ENCODE measurements around the gene TMEM131. TPM values are rescaled to one million over a fixed set of nuclear protein-coding genes. Genes with fewer than 3 reads are reported as not detected.

TMEM131 gene
- total RNA-seq, 1 experiment from 2014 or later, result 28.9 TPM

DNA sequence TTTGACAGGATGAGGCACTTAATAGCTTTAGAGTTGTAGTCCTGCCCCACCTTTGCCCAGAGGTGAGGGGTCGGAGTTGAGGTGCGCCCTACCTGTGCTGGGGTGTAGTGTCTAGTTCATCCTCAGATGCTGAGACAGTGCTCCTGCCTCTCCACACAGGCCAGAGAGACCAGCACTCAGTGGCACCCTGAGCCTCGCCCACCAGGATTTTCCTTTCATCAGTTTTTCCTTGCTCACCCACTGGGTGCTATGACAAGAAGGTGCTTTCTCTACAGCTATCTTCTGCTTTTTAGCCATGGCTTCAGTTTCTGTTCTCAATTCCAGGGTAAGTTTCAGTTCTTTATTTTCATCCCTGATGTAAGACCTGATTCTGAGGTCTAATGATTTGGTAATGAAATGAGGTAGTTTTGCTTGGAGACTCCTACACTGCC is 16.8 kb upstream of the TMEM131 start:
- no peak for DNase-seq (ENCODE audit: low spot score)
- Histone ChIP-seq H3K27me3 (replicated peaks; ENCODE audit: insufficient read depth, low read depth, low read length, poor library complexity) (no peaks in the 10 kb centered on the region), H3K27ac (ENCODE audit: low read depth, low read length, poor library complexity, severe bottlenecking) (no peak overlapping the region), H3K36me3 (ENCODE audit: insufficient read depth, low read length, poor library complexity, severe bottlenecking) (no peaks in the 10 kb centered on the region), H3K4me1 (ENCODE audit: insufficient read depth, low read length, poor library complexity, severe bottlenecking) (no peaks in the 10 kb centered on the region), H3K9me3 (ENCODE audit: low read depth, low read length, poor library complexity, severe bottlenecking) (no peaks in the 10 kb centered on the region), H3K4me3 (ENCODE audit: low read depth, low read length, poor library complexity, severe bottlenecking) (no peak overlapping the region)
- POLR2A ChIA-PET (ENCODE audit: low non-redundant PET), result no interaction called here
- intact Hi-C loops (cut with micrococcal nuclease; ENCODE audit: unreplicated experiment), result no loop called here
- TF ChIP-seq, protein P1, sequence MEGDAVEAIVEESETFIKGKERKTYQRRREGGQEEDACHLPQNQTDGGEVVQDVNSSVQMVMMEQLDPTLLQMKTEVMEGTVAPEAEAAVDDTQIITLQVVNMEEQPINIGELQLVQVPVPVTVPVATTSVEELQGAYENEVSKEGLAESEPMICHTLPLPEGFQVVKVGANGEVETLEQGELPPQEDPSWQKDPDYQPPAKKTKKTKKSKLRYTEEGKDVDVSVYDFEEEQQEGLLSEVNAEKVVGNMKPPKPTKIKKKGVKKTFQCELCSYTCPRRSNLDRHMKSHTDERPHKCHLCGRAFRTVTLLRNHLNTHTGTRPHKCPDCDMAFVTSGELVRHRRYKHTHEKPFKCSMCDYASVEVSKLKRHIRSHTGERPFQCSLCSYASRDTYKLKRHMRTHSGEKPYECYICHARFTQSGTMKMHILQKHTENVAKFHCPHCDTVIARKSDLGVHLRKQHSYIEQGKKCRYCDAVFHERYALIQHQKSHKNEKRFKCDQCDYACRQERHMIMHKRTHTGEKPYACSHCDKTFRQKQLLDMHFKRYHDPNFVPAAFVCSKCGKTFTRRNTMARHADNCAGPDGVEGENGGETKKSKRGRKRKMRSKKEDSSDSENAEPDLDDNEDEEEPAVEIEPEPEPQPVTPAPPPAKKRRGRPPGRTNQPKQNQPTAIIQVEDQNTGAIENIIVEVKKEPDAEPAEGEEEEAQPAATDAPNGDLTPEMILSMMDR (conservative IDR thresholded peaks at IDR 0.05; ENCODE audit: low read depth, low read length), result no peak
- no peak for TF ChIP-seq EZH2 (IDR thresholded peaks at IDR 0.05; ENCODE audit: borderline replicate concordance, low read depth, low read length, poor library complexity, severe bottlenecking)
- CTCF ChIA-PET, result no interaction called here
- BruUV-seq (replicated peaks), result no TSS peak

DNA sequence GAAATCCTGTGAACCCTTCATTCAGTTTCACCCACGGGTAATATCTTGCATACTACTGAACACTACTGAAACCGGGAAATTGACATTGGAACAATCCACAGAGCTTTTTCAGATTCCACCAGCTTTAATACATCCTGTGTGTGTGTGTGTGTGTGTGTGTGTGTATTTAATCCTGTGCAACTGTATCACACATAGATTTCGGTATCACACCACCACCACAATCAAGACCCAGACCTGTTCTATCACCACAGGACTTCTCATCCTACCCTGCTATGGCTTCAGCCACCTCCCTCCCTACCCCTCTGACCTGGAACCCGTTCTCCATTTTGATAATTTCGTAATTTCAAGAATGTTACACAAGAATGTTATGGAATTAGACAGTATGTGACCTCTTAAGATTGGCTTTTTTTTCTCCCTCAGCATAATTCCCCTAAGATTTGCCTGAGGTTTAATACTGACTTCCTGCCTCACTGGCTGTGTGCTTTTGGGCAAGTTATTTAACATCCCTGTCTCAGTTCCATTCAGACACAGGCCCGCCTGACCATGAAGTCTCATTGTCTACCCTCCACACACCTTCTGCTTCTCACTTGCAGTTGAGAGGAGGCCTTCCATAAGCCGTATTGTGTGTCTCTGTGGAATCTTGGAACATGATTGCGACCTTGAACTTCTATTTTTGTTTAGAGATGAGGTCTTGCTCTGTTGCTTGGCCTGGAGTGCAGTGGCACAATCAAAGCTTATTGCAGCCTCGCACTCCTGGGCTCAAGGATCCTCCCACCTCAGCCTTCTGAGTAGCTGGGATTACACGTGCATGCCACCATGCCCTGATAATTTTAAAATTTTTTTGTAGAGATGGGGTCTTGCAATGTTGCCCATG is 14.4 kb upstream of the TMEM131 start:
- Histone ChIP-seq H3K27me3 (replicated peaks; ENCODE audit: insufficient read depth, low read depth, low read length, poor library complexity) (no peaks in the 10 kb centered on the region), H3K4me3 (ENCODE audit: low read depth, low read length, poor library complexity, severe bottlenecking) (no peak overlapping the region), H3K36me3 (ENCODE audit: insufficient read depth, low read length, poor library complexity, severe bottlenecking) (no peaks in the 10 kb centered on the region), H3K9me3 (ENCODE audit: low read depth, low read length, poor library complexity, severe bottlenecking) (no peaks in the 10 kb centered on the region), H3K4me1 (ENCODE audit: insufficient read depth, low read length, poor library complexity, severe bottlenecking) (no peaks in the 10 kb centered on the region), H3K27ac (ENCODE audit: low read depth, low read length, poor library complexity, severe bottlenecking) (no peak overlapping the region)
- POLR2A ChIA-PET (ENCODE audit: low non-redundant PET), result no interaction called here
- TF ChIP-seq, protein P1 (conservative IDR thresholded peaks at IDR 0.05; ENCODE audit: low read depth, low read length), result no peak
- TF ChIP-seq EZH2 (IDR thresholded peaks at IDR 0.05; ENCODE audit: borderline replicate concordance, low read depth, low read length, poor library complexity, severe bottlenecking), result no peak
- DNase-seq (ENCODE audit: low spot score), result no peak
- BruUV-seq (replicated peaks), result no TSS peak
- intact Hi-C loops (cut with micrococcal nuclease; ENCODE audit: unreplicated experiment), result no loop called here
- CTCF ChIA-PET, result no interaction called here

- H3K4me3 ChIP-seq (ENCODE audit: low read depth, low read length, poor library complexity, severe bottlenecking), result no peak overlapping the region
- H3K9me3 ChIP-seq (ENCODE audit: low read depth, low read length, poor library complexity, severe bottlenecking), result no peaks in the 10 kb centered on the region
- H3K4me1 ChIP-seq (ENCODE audit: insufficient read depth, low read length, poor library complexity, severe bottlenecking), result no peaks in the 10 kb centered on the region
- H3K27ac ChIP-seq (ENCODE audit: low read depth, low read length, poor library complexity, severe bottlenecking), result no peak overlapping the region
- BruUV-seq (replicated peaks), result no TSS peak
- ChIA-PET CTCF (no interaction called here), POLR2A (ENCODE audit: low non-redundant PET) (interaction anchor here (0.7 kb wide), 1 partner anchor 624 kb away, joined by 14 read pairs; no protein-coding TSS in a partner anchor)
- H3K27me3 ChIP-seq (replicated peaks; ENCODE audit: insufficient read depth, low read depth, low read length, poor library complexity), result no peaks in the 10 kb centered on the region
- no peaks in the 10 kb centered on the region for H3K36me3 ChIP-seq (ENCODE audit: insufficient read depth, low read length, poor library complexity, severe bottlenecking)
- DNase-seq (ENCODE audit: low spot score), result no peak
- intact Hi-C loops (cut with micrococcal nuclease; ENCODE audit: unreplicated experiment), result no loop called here
- TF ChIP-seq, protein P1 (conservative IDR thresholded peaks at IDR 0.05; ENCODE audit: low read depth, low read length), result no peak
- no peak for TF ChIP-seq EZH2 (IDR thresholded peaks at IDR 0.05; ENCODE audit: borderline replicate concordance, low read depth, low read length, poor library complexity, severe bottlenecking)
Measured at GRCh38 chr2:98008415-98008814, 12.7 kb upstream of the TMEM131 start.
